ENCODE measurements around the gene MRPS21. TPM values are rescaled to one million over a fixed set of nuclear protein-coding genes. Genes with fewer than 3 reads are reported as not detected.

MRPS21 gene
- total RNA-seq (10 to 100 TPM; 39.6 to 44.9 TPM), polyA plus RNA-seq (10 to 100 TPM; 91.9 to 98.9 TPM)
- long read RNA-seq, donor 1, transcript MRPS21-201 (2 exons, 1,462 nt): major isoform, 24 of 38 reads
- long read RNA-seq, donor 1, transcript MRPS21-202 (3 exons, 1,226 nt): minor isoform, 9 of 38 reads
- long read RNA-seq, donor 1, partial matches to known transcripts: 3 of 38 reads
- long read RNA-seq, donor 1, other reads (novel, unspliced or antisense): 2 of 38 reads
- long read RNA-seq, donor 2, transcript MRPS21-201 (2 exons, 1,462 nt): minor isoform, 12 of 30 reads
- long read RNA-seq, donor 2, transcript MRPS21-202 (3 exons, 1,226 nt): major isoform, 14 of 30 reads
- long read RNA-seq, donor 2, partial matches to known transcripts: 0 of 30 reads
- long read RNA-seq, donor 2, other reads (novel, unspliced or antisense): 4 of 30 reads

DNA sequence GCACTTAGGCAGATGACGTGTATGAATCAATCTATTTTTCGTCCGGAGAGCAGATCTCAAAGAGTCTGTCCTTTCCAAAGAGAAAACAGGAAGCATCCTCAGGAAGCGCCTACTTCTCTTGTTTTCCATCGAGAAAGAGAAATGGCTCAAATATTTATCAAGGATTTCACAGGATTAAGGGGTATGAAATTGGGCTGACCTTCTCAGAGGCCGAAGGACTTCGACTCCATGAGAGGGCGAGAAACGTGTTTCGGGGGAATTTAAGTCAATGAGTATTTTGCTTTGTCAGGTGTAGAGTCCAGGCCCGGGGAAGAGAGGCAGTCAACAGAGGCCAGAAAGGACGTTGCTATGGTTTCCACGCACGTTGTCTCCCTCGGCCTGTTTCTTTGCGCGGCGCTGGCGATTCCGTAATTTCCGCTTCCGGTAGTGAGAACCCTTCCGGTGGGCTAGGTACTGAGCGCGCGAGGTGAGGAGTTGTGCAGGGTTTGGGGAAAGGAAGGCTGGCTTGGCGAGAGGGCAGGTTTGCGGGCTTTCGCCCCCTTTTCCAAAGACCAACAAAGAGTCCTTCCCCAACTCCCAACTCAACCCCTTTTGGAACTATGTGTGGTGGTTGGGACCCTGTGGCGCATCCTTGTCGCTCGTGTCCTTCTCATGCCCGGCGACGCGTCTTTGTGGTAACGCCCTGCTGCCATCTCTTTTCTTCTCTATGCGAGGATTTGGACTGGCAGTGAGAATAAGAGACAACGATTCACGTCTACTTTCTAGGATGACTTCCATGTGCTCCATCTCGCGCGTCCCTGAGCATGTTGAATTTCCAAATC is at the start of gene MRPS21:
MRPS21 (plus strand) TSS at position 429 of the 821 bp plus-strand sequence. CDS start 506 bp downstream, outside the sequence.
- ATAC-seq (ENCODE audit: low FRiP score) (peak; percentile 98), DNase-seq (peak; percentile 95)
- Histone ChIP-seq H3K4me3 (ENCODE audit: low read length in 2 of 2) (peak within 1 kb of the TSS; percentile 55 to 71), H3K36me3 (ENCODE audit: control insufficient read depth in 1 of 2, insufficient read depth in 2 of 2, low read length in 1 of 2) (no peaks in the 10 kb centered on the region), H3K4me1 (ENCODE audit: control insufficient read depth in 1 of 2, insufficient read depth in 2 of 2, low read length in 2 of 2) (no peaks in the 10 kb centered on the region), H3K27ac (ENCODE audit: low read depth in 1 of 2, low read length in 2 of 2) (peak within 1 kb of the TSS in 1 of 2 donors; percentile 70), H3K27me3 (ENCODE audit: control insufficient read depth in 1 of 2, insufficient read depth in 2 of 2, low read length in 1 of 2) (no peaks in the 10 kb centered on the region), H3K9me3 (ENCODE audit: control insufficient read depth, low read length) (no peaks in the 10 kb centered on the region)
- whole genome bisulfite sequencing, 2 donors: 6 to 7% methylated on average over 43 of the region's 43 CpGs
- intact Hi-C loops (cut with DNase I): no loop called here

DNA sequence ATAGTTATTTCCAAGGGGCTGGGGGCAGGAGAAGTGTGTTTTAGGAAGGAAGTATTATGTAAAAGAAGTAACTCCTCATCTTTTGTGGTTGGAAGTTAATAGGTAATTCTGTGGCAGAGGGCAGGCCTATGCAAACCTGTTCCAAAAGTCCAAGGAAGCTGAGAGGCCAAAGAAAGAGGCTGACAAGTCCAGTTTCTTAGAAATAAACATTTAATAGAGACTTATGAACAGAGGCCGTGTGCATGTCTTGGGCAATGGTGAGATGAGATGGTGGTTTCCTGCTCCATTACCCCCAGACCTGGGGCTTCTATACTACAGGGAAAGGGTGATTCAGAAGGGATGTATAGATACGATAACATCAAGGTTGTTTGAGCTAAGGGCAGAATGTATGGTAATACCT is 43.7 kb upstream of the MRPS21 start:
- ATAC-seq (ENCODE audit: low FRiP score) (no peak), DNase-seq (no peak)
- H3K4me1 ChIP-seq (ENCODE audit: control insufficient read depth in 1 of 2, insufficient read depth in 2 of 2, low read length in 2 of 2): no peaks in the 10 kb centered on the region
- intact Hi-C loops (cut with DNase I): no loop called here
- 86 to 92% methylated on average over 2 of the region's 2 CpGs for WGBS, 2 donors
- no peak overlapping the region for H3K27ac ChIP-seq (ENCODE audit: low read depth in 1 of 2, low read length in 2 of 2)
- H3K9me3 ChIP-seq (ENCODE audit: control insufficient read depth, low read length): no peaks in the 10 kb centered on the region
- H3K36me3 ChIP-seq (ENCODE audit: control insufficient read depth in 1 of 2, insufficient read depth in 2 of 2, low read length in 1 of 2): no peaks in the 10 kb centered on the region
- no peaks in the 10 kb centered on the region for H3K27me3 ChIP-seq (ENCODE audit: control insufficient read depth in 1 of 2, insufficient read depth in 2 of 2, low read length in 1 of 2)
- H3K4me3 ChIP-seq (ENCODE audit: low read length in 2 of 2): no peak overlapping the region

DNA sequence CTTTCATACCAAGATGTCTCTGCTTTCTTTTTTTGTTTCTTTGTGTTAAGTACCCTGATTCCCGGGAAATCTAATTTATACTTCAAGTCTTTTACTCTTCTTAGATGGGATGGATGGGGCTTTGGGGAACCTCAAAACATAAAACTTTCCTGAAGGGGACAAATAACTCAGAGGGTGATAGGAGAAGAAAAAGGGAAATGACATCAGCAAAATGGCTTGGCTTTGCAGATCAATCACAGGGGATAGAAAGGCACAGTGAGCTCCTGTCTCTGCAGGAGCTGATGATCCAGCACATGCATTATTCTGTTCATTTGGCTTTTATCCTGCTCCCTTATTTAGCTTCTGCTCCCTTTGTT is 37.5 kb upstream of the MRPS21 start:
- DNase-seq (no peak), ATAC-seq (ENCODE audit: low FRiP score) (no peak)
- H3K27ac ChIP-seq (ENCODE audit: low read depth in 1 of 2, low read length in 2 of 2): peak overlapping the region in 1 of 2 donors; percentile 91
- no peaks in the 10 kb centered on the region for H3K36me3 ChIP-seq (ENCODE audit: control insufficient read depth in 1 of 2, insufficient read depth in 2 of 2, low read length in 1 of 2)
- intact Hi-C loops (cut with DNase I): loop anchor here (2.0 kb wide), 1 partner anchor 25 kb away; no protein-coding TSS in a partner anchor
- H3K27me3 ChIP-seq (ENCODE audit: control insufficient read depth in 1 of 2, insufficient read depth in 2 of 2, low read length in 1 of 2): no peaks in the 10 kb centered on the region
- WGBS, 2 donors: 3 to 6% methylated on average over 1 of the region's 1 CpG
- H3K4me3 ChIP-seq (ENCODE audit: low read length in 2 of 2): no peak overlapping the region
- H3K4me1 ChIP-seq (ENCODE audit: control insufficient read depth in 1 of 2, insufficient read depth in 2 of 2, low read length in 2 of 2): peaks cover 0 to 3% of the 10 kb centered on the region in 2 donors
- no peaks in the 10 kb centered on the region for H3K9me3 ChIP-seq (ENCODE audit: control insufficient read depth, low read length)

DNA sequence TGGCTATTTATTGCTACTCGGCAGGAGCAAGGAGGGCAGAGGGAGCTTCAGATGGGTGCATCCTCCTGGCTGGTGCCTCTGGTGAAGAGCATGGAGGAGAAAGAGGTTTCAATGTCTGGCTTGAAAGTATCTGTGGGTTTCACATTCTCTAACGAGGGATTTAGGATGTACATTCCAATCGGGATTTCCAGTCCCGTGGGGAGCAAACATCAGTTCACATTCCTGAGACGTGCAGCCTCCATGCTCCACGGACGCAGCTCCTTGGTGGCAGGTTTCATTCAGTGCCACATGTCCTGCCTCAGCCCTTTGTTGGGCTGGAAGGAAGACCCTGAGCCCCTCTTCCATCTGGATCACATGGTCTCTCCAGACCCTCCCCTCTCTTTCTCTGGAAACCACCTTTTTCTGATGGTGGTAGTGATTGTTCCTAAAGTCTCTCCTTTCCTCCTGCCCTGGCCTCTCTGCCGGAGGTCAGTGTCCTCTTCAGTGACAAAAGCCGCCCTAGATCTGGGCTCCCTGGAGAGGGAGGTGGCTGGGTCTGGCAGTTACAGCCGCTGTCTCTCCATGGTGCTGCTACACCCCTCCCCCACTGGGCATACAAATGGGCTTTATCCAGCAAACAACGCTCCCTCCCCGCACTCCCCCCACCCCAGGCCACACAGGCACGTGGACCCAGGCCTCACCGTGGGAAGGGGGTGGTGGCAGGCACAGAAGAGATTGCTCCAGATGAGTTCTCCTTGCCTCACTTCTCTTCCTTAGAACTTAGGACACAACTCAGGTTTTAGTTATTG is 36.9 kb upstream of the MRPS21 start:
- Histone ChIP-seq H3K4me3 (ENCODE audit: low read length in 2 of 2) (no peak overlapping the region), H3K27ac (ENCODE audit: low read depth in 1 of 2, low read length in 2 of 2) (no peak overlapping the region), H3K27me3 (ENCODE audit: control insufficient read depth in 1 of 2, insufficient read depth in 2 of 2, low read length in 1 of 2) (no peaks in the 10 kb centered on the region), H3K9me3 (ENCODE audit: control insufficient read depth, low read length) (no peaks in the 10 kb centered on the region), H3K36me3 (ENCODE audit: control insufficient read depth in 1 of 2, insufficient read depth in 2 of 2, low read length in 1 of 2) (no peaks in the 10 kb centered on the region), H3K4me1 (ENCODE audit: control insufficient read depth in 1 of 2, insufficient read depth in 2 of 2, low read length in 2 of 2) (peaks cover 0 to 3% of the 10 kb centered on the region in 2 donors)
- DNase-seq (no peak), ATAC-seq (ENCODE audit: low FRiP score) (no peak)
- 37 to 43% methylated on average over 14 of the region's 14 CpGs for WGBS, 2 donors
- intact Hi-C loops (cut with DNase I): loop anchor here (2.0 kb wide), 1 partner anchor 24 kb away; no protein-coding TSS in a partner anchor

DNA sequence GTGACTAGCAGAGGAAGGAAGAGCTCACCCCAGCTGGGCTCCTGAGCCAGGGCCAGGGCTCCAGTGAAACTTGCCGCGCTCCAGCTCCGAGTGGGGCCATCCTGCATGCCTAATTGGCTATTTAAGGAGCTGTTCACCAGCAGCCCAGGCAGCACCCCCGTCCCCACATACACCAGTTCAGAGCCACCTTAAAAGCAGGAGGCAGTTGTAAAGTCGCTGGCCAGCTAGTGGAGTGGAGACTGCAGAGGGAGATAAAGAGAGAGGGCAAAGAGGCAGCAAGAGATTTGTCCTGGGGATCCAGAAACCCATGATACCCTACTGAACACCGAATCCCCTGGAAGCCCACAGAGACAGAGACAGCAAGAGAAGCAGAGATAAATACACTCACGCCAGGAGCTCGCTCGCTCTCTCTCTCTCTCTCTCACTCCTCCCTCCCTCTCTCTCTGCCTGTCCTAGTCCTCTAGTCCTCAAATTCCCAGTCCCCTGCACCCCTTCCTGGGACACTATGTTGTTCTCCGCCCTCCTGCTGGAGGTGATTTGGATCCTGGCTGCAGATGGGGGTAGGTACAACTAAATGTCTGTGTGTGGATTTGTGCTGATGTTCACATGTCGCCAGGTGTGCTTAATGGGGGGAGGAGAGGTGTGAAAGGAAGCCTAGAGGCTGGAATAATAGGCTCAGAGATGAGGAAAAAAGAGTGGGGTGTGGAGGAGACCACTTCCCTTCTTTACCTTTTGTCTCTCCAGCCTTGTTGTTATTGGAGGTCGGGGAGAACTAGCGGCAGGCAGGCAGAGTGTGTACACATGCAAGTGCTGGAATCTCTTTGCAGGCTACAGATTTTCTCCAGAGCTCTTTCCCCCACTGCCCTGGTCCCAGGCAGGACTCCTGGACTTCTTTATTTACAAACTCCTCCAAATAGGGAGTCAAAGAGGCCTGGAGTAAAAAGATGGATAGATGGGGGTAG is 35.8 kb upstream of the MRPS21 start, which contains the start of gene CA14:
CA14 (plus strand) TSS at position 151 of the 962 bp plus-strand sequence; CDS start at position 506, 355 bp downstream.
- intact Hi-C loops (cut with DNase I): loop anchor here (2.0 kb wide), 1 partner anchor 23 kb away; no protein-coding TSS in a partner anchor
- no peak within 1 kb of the TSS for H3K27ac ChIP-seq (ENCODE audit: low read depth in 1 of 2, low read length in 2 of 2)
- H3K4me1 ChIP-seq (ENCODE audit: control insufficient read depth in 1 of 2, insufficient read depth in 2 of 2, low read length in 2 of 2): peaks cover 0 to 3% of the 10 kb centered on the region in 2 donors
- H3K36me3 ChIP-seq (ENCODE audit: control insufficient read depth in 1 of 2, insufficient read depth in 2 of 2, low read length in 1 of 2): no peaks in the 10 kb centered on the region
- DNase-seq: no peak
- no peaks in the 10 kb centered on the region for H3K9me3 ChIP-seq (ENCODE audit: control insufficient read depth, low read length)
- H3K27me3 ChIP-seq (ENCODE audit: control insufficient read depth in 1 of 2, insufficient read depth in 2 of 2, low read length in 1 of 2): no peaks in the 10 kb centered on the region
- no peak for ATAC-seq (ENCODE audit: low FRiP score)
- 65 to 66% methylated on average over 13 of the region's 13 CpGs for WGBS, 2 donors
- H3K4me3 ChIP-seq (ENCODE audit: low read length in 2 of 2): no peak within 1 kb of the TSS

DNA sequence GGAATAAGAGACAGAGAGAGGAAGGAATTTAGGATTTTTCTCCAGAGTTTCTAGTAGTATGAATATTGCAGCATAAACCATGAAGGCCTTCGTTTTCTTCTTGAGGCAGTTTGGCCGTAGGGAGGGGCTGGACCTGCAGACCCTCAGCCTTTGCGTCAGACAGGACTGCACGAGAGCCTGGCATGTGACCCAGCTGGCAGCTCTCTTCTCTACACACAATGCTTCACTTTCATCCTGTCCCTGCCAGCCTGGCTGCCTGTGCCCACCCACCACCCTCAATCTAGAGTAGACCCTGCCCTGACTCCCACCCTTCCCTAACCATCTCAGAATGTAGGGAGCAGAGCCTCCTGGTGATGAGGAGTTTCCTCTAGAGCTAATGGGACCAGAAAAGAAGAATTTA is 34.4 kb upstream of the MRPS21 start:
- Histone ChIP-seq H3K9me3 (ENCODE audit: control insufficient read depth, low read length) (no peaks in the 10 kb centered on the region), H3K27me3 (ENCODE audit: control insufficient read depth in 1 of 2, insufficient read depth in 2 of 2, low read length in 1 of 2) (no peaks in the 10 kb centered on the region), H3K36me3 (ENCODE audit: control insufficient read depth in 1 of 2, insufficient read depth in 2 of 2, low read length in 1 of 2) (no peaks in the 10 kb centered on the region), H3K4me1 (ENCODE audit: control insufficient read depth in 1 of 2, insufficient read depth in 2 of 2, low read length in 2 of 2) (peaks cover 0 to 3% of the 10 kb centered on the region in 2 donors), H3K4me3 (ENCODE audit: low read length in 2 of 2) (no peak overlapping the region), H3K27ac (ENCODE audit: low read depth in 1 of 2, low read length in 2 of 2) (no peak overlapping the region)
- ATAC-seq (ENCODE audit: low FRiP score) (no peak), DNase-seq (no peak)
- 43 to 48% methylated on average over 4 of the region's 4 CpGs for WGBS, 2 donors
- intact Hi-C loops (cut with DNase I): no loop called here

DNA sequence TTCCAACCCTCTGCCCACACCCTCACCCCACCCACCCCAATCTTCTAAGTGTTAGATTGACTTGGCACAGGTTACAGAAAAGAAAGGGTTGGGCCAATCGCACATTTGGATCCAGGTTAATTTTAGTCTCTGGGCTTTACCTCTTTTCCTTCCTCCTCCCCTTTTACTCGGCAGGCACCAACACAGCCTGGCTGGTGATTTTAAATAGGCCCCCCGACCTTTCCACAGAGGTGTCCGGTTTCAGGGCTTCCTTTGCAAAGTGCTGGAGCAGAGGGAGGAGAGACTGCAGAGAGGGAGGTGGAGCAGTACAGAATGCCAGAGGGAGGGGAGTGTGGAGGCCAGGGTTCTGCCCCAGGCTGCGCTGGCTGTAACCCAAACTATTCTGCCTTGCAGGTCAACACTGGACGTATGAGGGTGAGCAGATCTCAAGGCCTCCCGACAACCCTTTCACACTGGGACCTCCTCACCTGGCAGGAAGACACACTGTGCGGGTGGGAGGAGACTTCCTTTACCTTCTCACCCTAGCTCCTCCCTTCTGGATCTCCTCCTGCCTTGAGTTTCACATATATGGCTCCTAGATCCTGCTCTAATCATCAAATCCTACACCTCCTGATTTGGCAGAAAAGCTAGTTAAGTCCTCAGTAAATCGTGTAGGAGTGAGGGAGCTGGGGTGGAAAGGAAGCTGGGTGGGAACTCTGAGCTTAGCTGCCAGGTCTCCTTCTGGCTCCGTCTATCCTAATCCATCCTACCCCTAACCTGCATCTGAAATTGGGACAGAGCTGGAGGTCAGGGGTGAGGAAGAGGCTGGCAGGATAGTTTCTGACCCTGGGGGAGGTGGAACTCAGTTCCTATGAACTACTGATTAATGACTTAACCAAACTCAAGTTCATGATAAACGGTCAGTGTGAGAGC is 33.6 kb upstream of the MRPS21 start:
- no peak for ATAC-seq (ENCODE audit: low FRiP score)
- Histone ChIP-seq H3K9me3 (ENCODE audit: control insufficient read depth, low read length) (no peaks in the 10 kb centered on the region), H3K27me3 (ENCODE audit: control insufficient read depth in 1 of 2, insufficient read depth in 2 of 2, low read length in 1 of 2) (no peaks in the 10 kb centered on the region), H3K4me3 (ENCODE audit: low read length in 2 of 2) (no peak overlapping the region), H3K4me1 (ENCODE audit: control insufficient read depth in 1 of 2, insufficient read depth in 2 of 2, low read length in 2 of 2) (peaks cover 0 to 3% of the 10 kb centered on the region in 2 donors), H3K36me3 (ENCODE audit: control insufficient read depth in 1 of 2, insufficient read depth in 2 of 2, low read length in 1 of 2) (peaks cover 0 to 2% of the 10 kb centered on the region in 2 donors), H3K27ac (ENCODE audit: low read depth in 1 of 2, low read length in 2 of 2) (no peak overlapping the region)
- no peak for DNase-seq
- WGBS, 2 donors: 15 to 17% methylated on average over 11 of the region's 11 CpGs
- intact Hi-C loops (cut with DNase I): no loop called here
